Neural progenitor cell (in vitro differentiated cells): ENCODE results near the gene TNRC6C. TPM values are rescaled to one million over a fixed set of nuclear protein-coding genes. Genes with fewer than 3 reads are reported as not detected.
"Not testable (repeated sequence)": the region's sequence is repeated elsewhere in the genome, so short reads cannot be mapped to it uniquely, and the experiment has no call there.

ENCODE experiments used
- DNase-seq: peaks from one replicate; pipeline ENCODE4 v3.0.0-alpha.2; 2016; ENCODE audit warnings: low spot score
- H2AFZ ChIP-seq: fragments of 200-600 bp; sonication (generic); replicated peaks from 2 replicates; pipeline ENCODE4 v1.6.1; 2016; ENCODE audit warnings: antibody characterized with exemption
- H3F3A ChIP-seq: fragments of 200-600 bp; sonication (generic); 2 replicates; pipeline ENCODE4 v1.6.1; 2016; ENCODE audit warnings: antibody characterized with exemption, low read depth
- H3K27ac ChIP-seq: fragments of 200-600 bp; sonication (generic); 2 replicates; pipeline ENCODE4 v1.5.1; 2016; ENCODE audit warnings: mild to moderate bottlenecking
- H3K27me3 ChIP-seq: fragments of 200-600 bp; sonication (generic); 2 replicates; pipeline ENCODE4 v1.6.1; 2016; ENCODE audit warnings: mild to moderate bottlenecking, moderate library complexity
- H3K36me3 ChIP-seq: fragments of 200-600 bp; sonication (generic); 2 replicates; pipeline ENCODE4 v1.5.1; 2016
- H3K4me1 ChIP-seq: fragments of 200-600 bp; sonication (generic); 2 replicates; pipeline ENCODE4 v1.6.1; 2016; ENCODE audit warnings: mixed run types
- H3K4me2 ChIP-seq: fragments of 200-600 bp; sonication (generic); 2 replicates; pipeline ENCODE4 v1.6.1; 2016
- H3K4me3 ChIP-seq: fragments of 200-600 bp; sonication (generic); 2 replicates; pipeline ENCODE4 v1.5.1; 2016
- H3K79me2 ChIP-seq: fragments of 200-600 bp; sonication (generic); 2 replicates; pipeline ENCODE4 v1.6.1; 2016; ENCODE audit warnings: low read depth
- H3K9ac ChIP-seq: fragments of 200-600 bp; sonication (generic); 2 replicates; pipeline ENCODE4 v1.6.1; 2016
- H3K9me3 ChIP-seq: fragments of 200-600 bp; sonication (generic); 2 replicates; pipeline ENCODE4 v1.5.1; 2016; ENCODE audit warnings: low read depth
- H4K20me1 ChIP-seq: fragments of 200-600 bp; sonication (generic); 2 replicates; pipeline ENCODE4 v1.6.1; 2016; ENCODE audit warnings: low read depth
- H3K27ac Mint-ChIP-seq: 3 replicates; pipeline ENCODE4 v1.8.0; 2021; ENCODE audit warnings: mixed read lengths
- H3K27me3 Mint-ChIP-seq: 2 replicates; pipeline ENCODE4 v1.8.0; 2022; ENCODE audit warnings: low read depth, mild to moderate bottlenecking, inconsistent platforms, moderate library complexity, mixed read lengths; ENCODE audit not compliant: insufficient read depth
- H3K36me3 Mint-ChIP-seq: 3 replicates; pipeline ENCODE4 v1.8.0; 2021; ENCODE audit warnings: mixed read lengths
- H3K4me1 Mint-ChIP-seq: 3 replicates; pipeline ENCODE4 v1.8.0; 2021; ENCODE audit warnings: mixed read lengths
- H3K4me3 Mint-ChIP-seq: 3 replicates; pipeline ENCODE4 v1.8.0; 2021; ENCODE audit warnings: mild to moderate bottlenecking, moderate library complexity, mixed read lengths
- H3K9me3 Mint-ChIP-seq: 3 replicates; pipeline ENCODE4 v1.8.0; 2020; ENCODE audit warnings: mixed read lengths
- EZH2 ChIP-seq: fragments of 200-600 bp; sonication (generic); IDR thresholded peaks from 2 replicates; pipeline ENCODE4 v1.6.1; 2017; ENCODE audit warnings: antibody characterized with exemption, mild to moderate bottlenecking, moderate library complexity
- EZH2phosphoT487 ChIP-seq: fragments of 200-600 bp; sonication (generic); IDR thresholded peaks from 2 replicates; pipeline ENCODE4 v1.6.1; 2017; ENCODE audit warnings: antibody characterized with exemption
- total RNA-seq: library from RNA; depleted of rRNA; stranded (reverse); fragments of >200 nt; gene quantifications from 2 replicates; pipeline ENCODE4 v1.2.3, GENCODE V29; 2015; ENCODE audit warnings: low replicate concordance
- TF ChIP-seq, protein P1 (sequence below): fragments of 200-600 bp; sonication (generic); IDR thresholded peaks from 2 replicates; pipeline ENCODE4 v1.5.1; 2017; ENCODE audit warnings: antibody characterized with exemption, mild to moderate bottlenecking

Gene TNRC6C
- total RNA-seq, 1 donor from 2014 or later = 14.9 TPM

DNA sequence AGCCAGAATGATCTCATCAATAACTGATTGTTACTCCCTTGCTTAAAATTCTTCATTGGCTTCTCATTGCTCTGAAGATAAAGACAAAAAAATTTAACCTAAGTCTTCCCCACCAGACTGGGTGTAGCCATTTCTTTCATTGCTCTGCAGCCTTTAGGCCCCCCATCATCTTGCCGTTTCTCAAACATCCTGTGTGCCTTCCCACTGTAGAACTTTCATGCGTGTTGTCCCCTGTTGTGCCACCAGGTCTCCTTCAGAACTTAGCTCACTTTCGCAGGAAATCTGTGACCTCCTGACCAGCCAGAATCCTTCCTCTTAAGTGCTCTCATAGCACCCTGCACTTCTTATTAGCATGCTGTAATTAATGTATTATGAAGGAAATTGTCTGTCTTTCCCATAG, 31.8 kb downstream of the TNRC6C start:
- DNase-seq = no peak
- Mint-ChIP-seq H3K36me3 (peaks cover 18% of the 10 kb centered on the region), H3K27me3 (no peaks in the 10 kb centered on the region), H3K9me3 (peaks cover 5% of the 10 kb centered on the region), H3K4me1 (peaks cover 11% of the 10 kb centered on the region), H3K27ac (no peak overlapping the region), H3K4me3 (no peak overlapping the region)
- Histone ChIP-seq H3K79me2 (peaks cover 88% of the 10 kb centered on the region), H3K36me3 (no peaks in the 10 kb centered on the region), H2AFZ (no peak overlapping the region), H3K9me3 (no peaks in the 10 kb centered on the region), H4K20me1 (peaks cover 56% of the 10 kb centered on the region), H3F3A (no peaks in the 10 kb centered on the region), H3K9ac (no peak overlapping the region), H3K4me1 (peaks cover 17% of the 10 kb centered on the region), H3K27me3 (no peaks in the 10 kb centered on the region), H3K27ac (no peak overlapping the region), H3K4me2 (no peak overlapping the region), H3K4me3 (no peak overlapping the region)
- TF ChIP-seq, protein P1, sequence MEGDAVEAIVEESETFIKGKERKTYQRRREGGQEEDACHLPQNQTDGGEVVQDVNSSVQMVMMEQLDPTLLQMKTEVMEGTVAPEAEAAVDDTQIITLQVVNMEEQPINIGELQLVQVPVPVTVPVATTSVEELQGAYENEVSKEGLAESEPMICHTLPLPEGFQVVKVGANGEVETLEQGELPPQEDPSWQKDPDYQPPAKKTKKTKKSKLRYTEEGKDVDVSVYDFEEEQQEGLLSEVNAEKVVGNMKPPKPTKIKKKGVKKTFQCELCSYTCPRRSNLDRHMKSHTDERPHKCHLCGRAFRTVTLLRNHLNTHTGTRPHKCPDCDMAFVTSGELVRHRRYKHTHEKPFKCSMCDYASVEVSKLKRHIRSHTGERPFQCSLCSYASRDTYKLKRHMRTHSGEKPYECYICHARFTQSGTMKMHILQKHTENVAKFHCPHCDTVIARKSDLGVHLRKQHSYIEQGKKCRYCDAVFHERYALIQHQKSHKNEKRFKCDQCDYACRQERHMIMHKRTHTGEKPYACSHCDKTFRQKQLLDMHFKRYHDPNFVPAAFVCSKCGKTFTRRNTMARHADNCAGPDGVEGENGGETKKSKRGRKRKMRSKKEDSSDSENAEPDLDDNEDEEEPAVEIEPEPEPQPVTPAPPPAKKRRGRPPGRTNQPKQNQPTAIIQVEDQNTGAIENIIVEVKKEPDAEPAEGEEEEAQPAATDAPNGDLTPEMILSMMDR = no peak
- no peak for TF ChIP-seq EZH2phosphoT487

DNA sequence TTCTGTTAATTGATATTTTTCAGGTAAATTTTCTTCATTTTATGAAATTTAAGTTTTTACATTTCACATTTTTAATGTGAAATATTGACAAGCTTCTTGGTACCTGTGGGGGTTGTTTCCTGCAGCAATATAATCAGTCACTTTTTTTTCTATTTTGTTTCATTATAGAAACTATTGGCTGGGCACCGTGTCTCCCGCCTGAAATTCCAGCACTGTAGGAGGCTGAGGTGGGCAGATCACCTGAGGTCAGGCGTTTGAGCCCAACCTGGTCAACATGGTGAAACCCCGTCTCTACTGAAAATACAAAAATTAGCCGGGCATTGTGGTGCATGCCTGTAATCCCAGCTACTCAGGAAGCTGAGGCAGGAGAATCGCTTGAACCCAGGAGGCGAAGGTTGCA, 35.2 kb downstream of the TNRC6C start:
- H2AFZ ChIP-seq, H3K27ac Mint-ChIP-seq, H3F3A ChIP-seq, H3K4me3 Mint-ChIP-seq, H3K9ac ChIP-seq, DNase-seq, H3K4me2 ChIP-seq, H3K9me3 ChIP-seq, H3K27ac ChIP-seq, H3K36me3 ChIP-seq, H3K9me3 Mint-ChIP-seq, H3K4me3 ChIP-seq, H3K27me3 Mint-ChIP-seq, H3K27me3 ChIP-seq: not testable (repeated sequence)
- Histone ChIP-seq H3K4me1 (peaks cover 18% of the 10 kb centered on the region), H3K79me2 (peaks cover 96% of the 10 kb centered on the region), H4K20me1 (peaks cover 56% of the 10 kb centered on the region)
- Mint-ChIP-seq H3K36me3 (peaks cover 24% of the 10 kb centered on the region), H3K4me1 (peaks cover 17% of the 10 kb centered on the region)

DNA sequence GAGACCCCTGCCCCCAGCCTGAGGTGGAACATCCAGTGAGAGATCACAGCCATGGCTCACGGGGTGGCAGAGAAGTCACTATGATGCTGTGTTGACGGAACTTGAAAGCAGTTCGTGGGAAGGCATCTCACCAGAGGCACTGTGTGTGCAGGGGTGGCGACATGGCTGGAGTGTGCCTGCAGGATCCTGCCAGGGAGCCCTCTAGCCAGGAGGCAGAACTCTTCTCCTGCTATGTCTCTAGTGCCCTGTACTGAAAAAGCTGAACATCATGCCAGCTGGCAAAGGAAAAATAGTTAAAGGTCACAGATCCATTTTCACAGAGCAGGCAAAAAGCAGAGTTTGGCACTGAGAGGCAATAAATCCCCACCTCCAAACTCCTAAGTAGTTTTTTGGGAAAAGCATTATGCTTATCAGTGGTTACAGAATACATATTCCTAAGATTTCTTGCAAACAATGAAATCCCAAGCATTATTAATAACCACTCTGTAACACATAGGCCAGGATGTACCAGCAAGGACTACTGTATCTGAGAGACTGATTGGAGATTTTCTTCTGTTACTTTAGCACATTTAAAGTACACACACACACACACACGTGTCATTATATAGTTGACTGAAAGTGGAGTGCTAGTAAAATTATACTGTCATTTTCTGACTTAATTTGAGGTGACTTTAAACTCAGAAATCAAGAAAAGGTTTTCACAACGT, 36.8 kb downstream of the TNRC6C start:
- no peak overlapping the region for H2AFZ ChIP-seq
- no peak overlapping the region for H3K27ac ChIP-seq
- Mint-ChIP-seq H3K27ac (no peak overlapping the region), H3K9me3 (peaks cover 3% of the 10 kb centered on the region), H3K4me3 (no peak overlapping the region), H3K36me3 (peaks cover 20% of the 10 kb centered on the region), H3K27me3 (peaks cover 2% of the 10 kb centered on the region), H3K4me1 (peaks cover 17% of the 10 kb centered on the region)
- no peak for TF ChIP-seq EZH2phosphoT487
- TF ChIP-seq, protein P1 = no peak
- TF ChIP-seq EZH2 = no peak
- H3K4me3 ChIP-seq = no peak overlapping the region
- peak; percentile 16 for DNase-seq
- peaks cover 18% of the 10 kb centered on the region for H3K4me1 ChIP-seq
- H3K79me2 ChIP-seq = peaks cover 96% of the 10 kb centered on the region
- H3K9ac ChIP-seq = no peak overlapping the region
- H3K36me3 ChIP-seq = no peaks in the 10 kb centered on the region
- H3K27me3 ChIP-seq = no peaks in the 10 kb centered on the region
- peaks cover 55% of the 10 kb centered on the region for H4K20me1 ChIP-seq
- H3K9me3 ChIP-seq = no peaks in the 10 kb centered on the region
- H3K4me2 ChIP-seq = peak overlapping the region; percentile 32
- no peaks in the 10 kb centered on the region for H3F3A ChIP-seq

DNA sequence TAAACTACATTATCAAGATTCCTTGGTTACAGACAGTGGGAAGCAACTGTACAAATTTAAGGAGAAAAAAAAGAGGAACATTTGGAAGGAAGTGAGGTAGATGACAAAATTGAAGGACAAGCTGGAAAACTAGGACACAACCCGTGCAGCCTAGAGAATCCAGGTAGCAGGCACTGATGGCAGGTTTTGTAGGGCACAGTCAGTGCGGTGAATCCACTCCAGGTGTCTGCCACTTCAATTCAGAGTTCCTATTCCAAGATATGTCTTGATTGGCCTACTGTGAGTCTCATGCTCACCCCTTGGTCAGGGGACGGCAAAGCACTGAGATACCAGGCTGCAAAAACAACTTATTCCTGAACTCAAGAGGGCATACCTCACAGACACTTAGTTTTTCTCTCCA, 37.8 kb downstream of the TNRC6C start:
- no peaks in the 10 kb centered on the region for H3K36me3 ChIP-seq
- H3F3A ChIP-seq = no peaks in the 10 kb centered on the region
- no peaks in the 10 kb centered on the region for H3K9me3 ChIP-seq
- H2AFZ ChIP-seq = no peak overlapping the region
- Mint-ChIP-seq H3K4me1 (peaks cover 22% of the 10 kb centered on the region), H3K36me3 (peaks cover 17% of the 10 kb centered on the region), H3K9me3 (peaks cover 3% of the 10 kb centered on the region), H3K4me3 (no peak overlapping the region), H3K27ac (no peak overlapping the region), H3K27me3 (peaks cover 2% of the 10 kb centered on the region)
- peaks cover 26% of the 10 kb centered on the region for H3K4me1 ChIP-seq
- no peak for DNase-seq
- no peaks in the 10 kb centered on the region for H3K27me3 ChIP-seq
- H4K20me1 ChIP-seq = peaks cover 55% of the 10 kb centered on the region
- H3K79me2 ChIP-seq = peaks cover 96% of the 10 kb centered on the region
- no peak overlapping the region for H3K4me2 ChIP-seq
- H3K27ac ChIP-seq = no peak overlapping the region
- no peak for TF ChIP-seq EZH2
- TF ChIP-seq, protein P1 = no peak
- no peak for TF ChIP-seq EZH2phosphoT487
- no peak overlapping the region for H3K4me3 ChIP-seq
- H3K9ac ChIP-seq = no peak overlapping the region
